HepG2 (cell line): ENCODE measurements around the gene TNIP1.
A peak's percentile ranks its signal among the peaks of the same experiment; 100 is the strongest.

Experiments used
- DBP ChIP-seq: sonication (generic); formaldehyde crosslinking; IDR thresholded peaks from 2 replicates; pipeline ENCODE4 v1.4.0; 2020; ENCODE audit warnings: missing genetic modification reagents; ENCODE audit errors: not compliant biosample characterization
- ETV6 ChIP-seq: sonication (generic); formaldehyde crosslinking; conservative IDR thresholded peaks from 2 replicates; pipeline ENCODE4 v1.4.0; 2020; ENCODE audit warnings: missing genetic modification reagents
- FOSL2 ChIP-seq: sonication (generic); formaldehyde crosslinking; IDR thresholded peaks from 2 replicates; pipeline ENCODE4 v1.4.0; 2020; ENCODE audit warnings: missing genetic modification reagents
- FOXK1 ChIP-seq: sonication (generic); formaldehyde crosslinking; IDR thresholded peaks from 2 replicates; pipeline ENCODE4 v1.4.0; 2020; ENCODE audit warnings: low read depth, missing genetic modification reagents, borderline replicate concordance
- HMG20A ChIP-seq: IDR thresholded peaks from 2 replicates; pipeline ENCODE4 v1.6.1; 2016; ENCODE audit warnings: borderline replicate concordance
- HOXA3 ChIP-seq: sonication (generic); formaldehyde crosslinking; IDR thresholded peaks from 2 replicates; pipeline ENCODE4 v1.5.0; 2020; ENCODE audit warnings: missing genetic modification reagents
- PCBP2 ChIP-seq: fragments of 200-400 bp; formaldehyde crosslinking; optimal IDR thresholded peaks from 2 replicates; pipeline ENCODE3; 2018; ENCODE audit warnings: low read length, low read depth; ENCODE audit not compliant: poor library complexity, severe bottlenecking
- POLR2A ChIP-seq, 2 experiments: IDR thresholded peaks; 2 replicates each; pipeline ENCODE4 v1.6.1; 2011; ENCODE audit warnings: low read depth in 2 of 2, low read length in 2 of 2, mild to moderate bottlenecking in 1 of 2, moderate library complexity in 1 of 2; ENCODE audit not compliant: insufficient read depth in 1 of 2
- SETDB1 ChIP-seq: sonication (generic); formaldehyde crosslinking; IDR thresholded peaks from 2 replicates; pipeline ENCODE4 v1.5.1; 2020; ENCODE audit warnings: missing genetic modification reagents, mild to moderate bottlenecking, borderline replicate concordance
- STAT6 ChIP-seq: sonication (generic); formaldehyde crosslinking; IDR thresholded peaks from 2 replicates; pipeline ENCODE4 v1.4.0; 2020; ENCODE audit warnings: missing genetic modification reagents, mild to moderate bottlenecking, borderline replicate concordance
- YY1 ChIP-seq: IDR thresholded peaks from 2 replicates; pipeline ENCODE4 v1.6.1; 2011; ENCODE audit warnings: low read length, low read depth, moderate library complexity, mild to moderate bottlenecking; ENCODE audit not compliant: insufficient read depth, insufficient replicate concordance
- ZNF547 ChIP-seq: sonication (generic); formaldehyde crosslinking; IDR thresholded peaks from 2 replicates; pipeline ENCODE4 v1.5.1; 2020; ENCODE audit warnings: mild to moderate bottlenecking, missing genetic modification reagents
- TF ChIP-seq, protein P1 (sequence below): sonication (generic); formaldehyde crosslinking; IDR thresholded peaks from 2 replicates; pipeline ENCODE4 v1.5.0; 2020; ENCODE audit warnings: mild to moderate bottlenecking, missing genetic modification reagents, moderate library complexity

DNA sequence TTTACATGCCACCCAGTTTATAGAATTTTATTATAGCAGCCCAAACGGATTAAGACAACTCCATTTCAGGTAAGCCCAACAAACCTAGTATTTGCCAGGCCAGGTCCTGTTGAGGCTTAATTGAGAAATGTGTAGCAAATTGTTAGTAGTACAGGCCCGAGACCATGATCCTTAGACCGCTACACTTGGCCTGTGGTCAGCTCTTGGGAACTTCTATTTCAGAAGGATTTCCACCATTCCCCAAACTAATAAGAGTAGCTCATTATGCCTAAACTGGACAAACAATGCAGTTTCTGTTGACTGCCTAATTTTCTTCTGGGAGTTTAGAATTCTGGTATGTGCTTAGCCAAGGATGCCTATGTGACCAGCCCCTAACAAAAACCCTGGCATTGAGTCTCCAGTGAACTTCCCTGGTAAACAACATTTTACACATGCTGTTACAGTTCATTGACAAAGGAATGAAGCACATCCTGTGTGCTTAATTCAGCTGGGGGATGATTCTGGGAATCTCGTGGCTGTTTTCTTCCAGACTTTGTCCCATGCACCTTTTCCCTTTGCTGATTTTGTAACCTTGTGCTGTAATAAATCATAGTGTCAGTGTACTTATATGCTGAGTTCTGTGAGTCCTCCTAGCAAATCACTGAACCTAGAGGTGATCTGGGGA lies 66.0 kb downstream of the TNIP1 start:
- no peak for TF ChIP-seq ETV6
- TF ChIP-seq SETDB1 (CRISPR knock-in tag) = no peak
- no peak for TF ChIP-seq HOXA3 (CRISPR knock-in tag)
- no peak for TF ChIP-seq STAT6 (CRISPR knock-in tag)
- peak; percentile 31; the same call in 1 of the 2 replicates for TF ChIP-seq HMG20A
- TF ChIP-seq DBP = no peak
- TF ChIP-seq POLR2A (IDR thresholded peaks at IDR 0.05; ENCODE audit: insufficient read depth in 1 of 2, low read depth in 2 of 2, low read length in 2 of 2) = no peak
- TF ChIP-seq YY1 = no peak
- TF ChIP-seq FOSL2 (CRISPR knock-in tag) = no peak
- no peak for TF ChIP-seq PCBP2
- no peak for TF ChIP-seq ZNF547 (CRISPR knock-in tag)
- TF ChIP-seq, protein P1, sequence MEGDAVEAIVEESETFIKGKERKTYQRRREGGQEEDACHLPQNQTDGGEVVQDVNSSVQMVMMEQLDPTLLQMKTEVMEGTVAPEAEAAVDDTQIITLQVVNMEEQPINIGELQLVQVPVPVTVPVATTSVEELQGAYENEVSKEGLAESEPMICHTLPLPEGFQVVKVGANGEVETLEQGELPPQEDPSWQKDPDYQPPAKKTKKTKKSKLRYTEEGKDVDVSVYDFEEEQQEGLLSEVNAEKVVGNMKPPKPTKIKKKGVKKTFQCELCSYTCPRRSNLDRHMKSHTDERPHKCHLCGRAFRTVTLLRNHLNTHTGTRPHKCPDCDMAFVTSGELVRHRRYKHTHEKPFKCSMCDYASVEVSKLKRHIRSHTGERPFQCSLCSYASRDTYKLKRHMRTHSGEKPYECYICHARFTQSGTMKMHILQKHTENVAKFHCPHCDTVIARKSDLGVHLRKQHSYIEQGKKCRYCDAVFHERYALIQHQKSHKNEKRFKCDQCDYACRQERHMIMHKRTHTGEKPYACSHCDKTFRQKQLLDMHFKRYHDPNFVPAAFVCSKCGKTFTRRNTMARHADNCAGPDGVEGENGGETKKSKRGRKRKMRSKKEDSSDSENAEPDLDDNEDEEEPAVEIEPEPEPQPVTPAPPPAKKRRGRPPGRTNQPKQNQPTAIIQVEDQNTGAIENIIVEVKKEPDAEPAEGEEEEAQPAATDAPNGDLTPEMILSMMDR = no peak
- no peak for TF ChIP-seq FOXK1
